ENCODE measurements around the gene CAPZA1. TPM values are rescaled to one million over a fixed set of nuclear protein-coding genes. Genes with fewer than 3 reads are reported as not detected.
"Not testable (repeated sequence)": the region's sequence is repeated elsewhere in the genome, so short reads cannot be mapped to it uniquely, and the experiment has no call there.

The CAPZA1 gene
- total RNA-seq, 1 donor from 2014 or later, result 129 TPM

DNA sequence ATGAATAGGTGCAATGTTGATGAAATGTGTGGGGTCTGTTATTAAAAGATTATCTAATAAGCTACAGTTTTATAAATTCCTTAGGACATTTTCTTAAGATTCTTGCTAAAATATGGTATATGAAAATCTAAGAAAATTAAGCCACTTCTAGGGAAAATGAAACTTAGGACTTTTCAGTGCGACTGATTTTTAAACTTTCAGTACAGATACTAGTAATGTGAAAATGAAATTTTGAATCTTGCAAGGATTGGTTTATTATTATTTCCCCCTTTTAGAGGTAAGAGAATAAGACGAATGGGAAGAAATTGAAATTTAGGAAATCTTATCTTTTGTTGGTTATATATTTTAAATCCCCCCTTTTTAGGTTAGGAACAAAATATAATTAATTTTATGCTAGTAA, 16.4 kb downstream of the CAPZA1 start:
- TF ChIP-seq, protein P1, sequence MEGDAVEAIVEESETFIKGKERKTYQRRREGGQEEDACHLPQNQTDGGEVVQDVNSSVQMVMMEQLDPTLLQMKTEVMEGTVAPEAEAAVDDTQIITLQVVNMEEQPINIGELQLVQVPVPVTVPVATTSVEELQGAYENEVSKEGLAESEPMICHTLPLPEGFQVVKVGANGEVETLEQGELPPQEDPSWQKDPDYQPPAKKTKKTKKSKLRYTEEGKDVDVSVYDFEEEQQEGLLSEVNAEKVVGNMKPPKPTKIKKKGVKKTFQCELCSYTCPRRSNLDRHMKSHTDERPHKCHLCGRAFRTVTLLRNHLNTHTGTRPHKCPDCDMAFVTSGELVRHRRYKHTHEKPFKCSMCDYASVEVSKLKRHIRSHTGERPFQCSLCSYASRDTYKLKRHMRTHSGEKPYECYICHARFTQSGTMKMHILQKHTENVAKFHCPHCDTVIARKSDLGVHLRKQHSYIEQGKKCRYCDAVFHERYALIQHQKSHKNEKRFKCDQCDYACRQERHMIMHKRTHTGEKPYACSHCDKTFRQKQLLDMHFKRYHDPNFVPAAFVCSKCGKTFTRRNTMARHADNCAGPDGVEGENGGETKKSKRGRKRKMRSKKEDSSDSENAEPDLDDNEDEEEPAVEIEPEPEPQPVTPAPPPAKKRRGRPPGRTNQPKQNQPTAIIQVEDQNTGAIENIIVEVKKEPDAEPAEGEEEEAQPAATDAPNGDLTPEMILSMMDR (IDR thresholded peaks at IDR 0.05), result no peak
- Mint-ChIP-seq H3K4me1 (ENCODE audit: unreplicated experiment) (peaks cover 55% of the 10 kb centered on the region), H3K36me3 (ENCODE audit: unreplicated experiment) (no peaks in the 10 kb centered on the region), H3K4me3 (ENCODE audit: unreplicated experiment) (no peak overlapping the region), H3K9me3 (ENCODE audit: unreplicated experiment) (no peaks in the 10 kb centered on the region), H3K27ac (ENCODE audit: unreplicated experiment) (peak overlapping the region; percentile 47), H3K27me3 (ENCODE audit: unreplicated experiment) (no peaks in the 10 kb centered on the region)
- DNase-seq (ENCODE audit: extremely low spot score, unreplicated experiment), result no peak

DNA sequence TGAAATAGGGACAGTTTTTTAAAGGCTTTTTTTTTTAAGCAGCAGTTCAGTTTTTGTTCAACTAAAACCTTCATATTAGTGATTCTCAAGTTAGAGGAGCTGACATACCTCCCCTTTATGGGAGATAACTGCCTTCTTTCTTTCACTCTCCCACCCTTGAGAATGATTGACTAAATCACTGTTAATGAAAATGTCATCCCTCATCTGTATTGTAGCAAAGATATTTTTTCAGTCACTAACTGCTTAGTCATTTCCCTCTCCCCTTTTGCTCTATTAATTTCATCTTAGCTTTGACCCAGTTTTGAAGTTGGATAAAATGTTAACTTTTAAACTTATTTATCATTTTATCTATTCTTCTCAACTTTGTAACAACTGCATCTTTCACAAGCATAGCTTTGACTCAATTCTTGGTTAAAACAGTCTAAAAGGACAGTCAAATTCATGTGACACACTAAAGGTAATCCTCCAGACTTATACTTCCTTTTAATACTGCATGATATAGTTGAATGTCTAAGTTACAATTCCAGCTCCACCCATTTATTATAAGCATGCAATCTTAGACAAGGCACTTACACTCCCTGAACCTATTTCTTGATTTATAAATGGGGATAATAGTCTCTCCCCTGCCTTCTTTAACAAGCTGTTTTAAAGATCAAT, 17.1 kb downstream of the CAPZA1 start:
- H3K4me1 Mint-ChIP-seq (ENCODE audit: unreplicated experiment), result peaks cover 53% of the 10 kb centered on the region
- TF ChIP-seq, protein P1 (IDR thresholded peaks at IDR 0.05), result no peak
- no peaks in the 10 kb centered on the region for H3K36me3 Mint-ChIP-seq (ENCODE audit: unreplicated experiment)
- no peaks in the 10 kb centered on the region for H3K27me3 Mint-ChIP-seq (ENCODE audit: unreplicated experiment)
- peak overlapping the region; percentile 87 for H3K27ac Mint-ChIP-seq (ENCODE audit: unreplicated experiment)
- no peak overlapping the region for H3K4me3 Mint-ChIP-seq (ENCODE audit: unreplicated experiment)
- H3K9me3 Mint-ChIP-seq (ENCODE audit: unreplicated experiment), result no peaks in the 10 kb centered on the region
- DNase-seq (ENCODE audit: extremely low spot score, unreplicated experiment), result no peak

DNA sequence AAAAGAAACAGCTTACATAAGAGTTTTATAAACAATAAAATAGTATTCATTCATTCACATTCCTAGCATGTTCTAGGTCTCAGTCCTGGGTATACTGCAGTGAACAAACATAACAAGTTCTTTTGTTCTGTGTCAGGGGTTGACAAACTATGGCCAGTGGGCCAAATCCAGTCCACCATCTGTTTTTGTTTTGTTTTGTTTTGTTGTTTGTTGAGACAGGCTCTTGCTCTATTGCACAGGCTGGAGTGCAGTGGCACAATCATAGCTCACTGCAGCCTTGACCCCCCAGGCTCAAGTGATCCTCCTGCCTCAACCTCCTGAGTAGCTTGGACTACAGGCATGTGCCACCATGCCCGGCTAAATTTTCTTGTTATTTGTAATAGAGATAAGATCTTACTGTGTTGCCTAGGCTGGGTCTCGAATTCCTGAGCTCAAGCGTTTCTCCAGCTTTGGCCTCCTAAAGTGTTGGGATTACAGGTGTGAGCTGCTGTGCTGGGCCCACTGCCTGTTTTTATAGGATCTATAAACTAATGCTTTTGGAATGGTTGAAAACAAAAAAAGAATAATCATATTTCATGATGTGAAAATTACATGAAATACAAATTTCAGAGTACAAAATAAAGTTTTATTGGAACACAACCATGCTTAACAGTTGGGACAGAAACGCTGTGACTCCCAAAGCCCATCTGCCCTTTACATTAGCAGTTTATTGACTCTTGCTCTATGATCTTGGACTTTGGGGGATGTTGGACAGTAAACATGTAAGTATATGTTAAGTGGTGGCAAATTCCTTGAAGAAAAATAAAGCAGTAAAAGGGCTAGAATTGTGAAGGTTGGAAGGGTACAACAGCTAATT, 17.9 kb downstream of the CAPZA1 start:
- Mint-ChIP-seq H3K27me3 (ENCODE audit: unreplicated experiment) (no peaks in the 10 kb centered on the region), H3K36me3 (ENCODE audit: unreplicated experiment) (no peaks in the 10 kb centered on the region), H3K4me1 (ENCODE audit: unreplicated experiment) (peaks cover 48% of the 10 kb centered on the region), H3K4me3 (ENCODE audit: unreplicated experiment) (no peak overlapping the region), H3K27ac (ENCODE audit: unreplicated experiment) (peak overlapping the region; percentile 87), H3K9me3 (ENCODE audit: unreplicated experiment) (no peaks in the 10 kb centered on the region)
- no peak for DNase-seq (ENCODE audit: extremely low spot score, unreplicated experiment)
- TF ChIP-seq, protein P1 (IDR thresholded peaks at IDR 0.05), result no peak

DNA sequence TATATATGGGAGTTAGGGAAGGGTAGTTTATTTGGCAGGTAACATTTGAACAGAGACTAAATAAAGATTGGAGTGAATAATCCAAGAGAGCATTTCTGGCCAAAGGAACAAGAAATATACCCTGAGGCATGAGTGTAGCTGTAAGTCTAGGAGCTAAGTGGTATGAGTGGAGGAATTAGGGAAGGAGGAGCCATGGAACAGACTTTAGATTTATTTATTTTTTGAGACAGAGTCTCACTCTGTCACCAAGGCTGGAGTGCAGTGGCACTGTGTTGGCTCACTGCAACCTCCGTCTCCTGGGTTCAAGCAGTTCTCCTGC, 18.4 kb downstream of the CAPZA1 start:
- no peaks in the 10 kb centered on the region for H3K9me3 Mint-ChIP-seq (ENCODE audit: unreplicated experiment)
- no peak for DNase-seq (ENCODE audit: extremely low spot score, unreplicated experiment)
- TF ChIP-seq, protein P1 (IDR thresholded peaks at IDR 0.05), result no peak
- peaks cover 45% of the 10 kb centered on the region for H3K4me1 Mint-ChIP-seq (ENCODE audit: unreplicated experiment)
- no peak overlapping the region for H3K4me3 Mint-ChIP-seq (ENCODE audit: unreplicated experiment)
- H3K27ac Mint-ChIP-seq (ENCODE audit: unreplicated experiment), result peak overlapping the region; percentile 87
- no peaks in the 10 kb centered on the region for H3K27me3 Mint-ChIP-seq (ENCODE audit: unreplicated experiment)
- no peaks in the 10 kb centered on the region for H3K36me3 Mint-ChIP-seq (ENCODE audit: unreplicated experiment)

DNA sequence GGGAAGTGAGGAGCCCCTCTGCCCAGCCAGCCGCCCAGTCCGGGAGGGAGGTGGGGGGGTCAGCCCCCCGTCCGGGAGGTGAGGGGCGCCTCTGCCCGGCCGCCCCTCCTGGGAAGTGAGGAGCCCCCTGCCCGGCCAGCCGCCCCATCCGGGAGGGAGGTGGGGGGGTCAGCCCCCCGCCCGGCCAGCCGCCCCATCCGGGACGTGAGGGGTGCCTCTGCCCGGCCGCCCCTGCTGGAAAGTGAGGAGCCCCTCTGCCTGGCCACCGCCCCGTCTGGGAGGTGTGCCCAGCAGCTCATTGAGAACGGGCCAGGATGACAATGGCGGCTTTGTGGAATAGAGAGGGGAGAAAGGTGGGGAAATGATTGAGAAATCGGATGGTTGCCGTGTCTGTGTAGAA, 20.8 kb downstream of the CAPZA1 start:
- H3K4me1 Mint-ChIP-seq (ENCODE audit: unreplicated experiment), result peaks cover 27% of the 10 kb centered on the region
- not testable (repeated sequence) for H3K4me3 Mint-ChIP-seq (ENCODE audit: unreplicated experiment); H3K36me3 Mint-ChIP-seq (ENCODE audit: unreplicated experiment); H3K9me3 Mint-ChIP-seq (ENCODE audit: unreplicated experiment); DNase-seq (ENCODE audit: extremely low spot score, unreplicated experiment); H3K27ac Mint-ChIP-seq (ENCODE audit: unreplicated experiment); H3K27me3 Mint-ChIP-seq (ENCODE audit: unreplicated experiment)
